GM19239 (cell line): ENCODE measurements around the gene CNPY3.

ENCODE experiments used
- DNase-seq: peaks from one replicate; pipeline ENCODE4 v3.0.0; 2011; ENCODE audit warnings: low spot score; ENCODE audit not compliant: insufficient read length
- FAIRE-seq: peaks from 2 replicates; lab custom pipeline; 2011; peaks lifted over from hg19 to GRCh38; lab: Jason Lieb, UNC

Gene CNPY3

DNA sequence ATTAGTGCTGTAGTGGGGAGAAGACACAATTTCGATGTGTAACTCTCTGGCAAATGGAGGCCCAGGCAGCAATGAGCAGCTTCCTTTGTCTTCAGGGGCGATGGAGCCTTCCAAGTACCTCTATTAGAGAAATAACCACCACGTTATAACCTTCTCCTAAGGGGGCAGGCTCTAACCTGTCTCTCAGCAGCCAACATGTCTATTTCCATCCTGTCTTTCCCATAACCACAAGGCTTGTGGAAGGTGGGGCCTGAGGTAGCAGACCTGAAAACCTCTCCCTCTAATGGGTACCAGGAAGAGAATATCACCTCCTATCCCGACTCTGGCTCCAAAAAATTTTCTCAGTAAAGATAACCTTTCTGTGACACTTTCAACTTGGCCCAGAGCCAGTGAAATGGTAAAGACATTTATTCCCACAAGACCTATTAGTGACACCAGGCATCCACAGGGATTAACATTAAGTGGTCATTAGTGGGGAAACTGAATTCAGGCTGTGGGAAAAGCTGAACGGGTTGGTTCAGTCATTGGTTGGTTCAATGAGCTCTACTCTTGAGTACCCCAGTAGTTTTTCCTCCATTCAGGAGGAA lies 45.7 kb downstream of the CNPY3 start:
- FAIRE-seq, result no peak

DNA sequence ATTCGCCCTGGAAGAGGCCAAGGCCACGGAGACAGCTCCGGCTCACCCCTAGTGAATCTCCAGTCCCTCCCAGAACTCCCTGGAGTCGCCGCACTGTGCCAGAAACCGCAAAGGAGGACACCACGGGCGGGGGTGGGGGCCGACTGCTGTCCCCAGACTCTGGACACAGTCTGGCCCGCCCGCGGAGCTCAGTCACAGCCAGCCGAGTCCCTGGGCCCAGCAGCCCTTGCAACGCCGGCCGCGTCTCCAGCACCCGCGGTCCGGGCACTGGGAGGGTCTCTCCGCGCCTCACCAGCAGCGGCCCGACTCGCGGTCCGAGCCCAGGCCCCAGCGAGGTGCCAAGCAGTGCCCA lies 49.2 kb downstream of the CNPY3 start:
- DNase-seq (no peak), FAIRE-seq (no peak)

More for the DNA sequence above, 45.7 kb downstream of the CNPY3 start:
- no peak for DNase-seq

DNA sequence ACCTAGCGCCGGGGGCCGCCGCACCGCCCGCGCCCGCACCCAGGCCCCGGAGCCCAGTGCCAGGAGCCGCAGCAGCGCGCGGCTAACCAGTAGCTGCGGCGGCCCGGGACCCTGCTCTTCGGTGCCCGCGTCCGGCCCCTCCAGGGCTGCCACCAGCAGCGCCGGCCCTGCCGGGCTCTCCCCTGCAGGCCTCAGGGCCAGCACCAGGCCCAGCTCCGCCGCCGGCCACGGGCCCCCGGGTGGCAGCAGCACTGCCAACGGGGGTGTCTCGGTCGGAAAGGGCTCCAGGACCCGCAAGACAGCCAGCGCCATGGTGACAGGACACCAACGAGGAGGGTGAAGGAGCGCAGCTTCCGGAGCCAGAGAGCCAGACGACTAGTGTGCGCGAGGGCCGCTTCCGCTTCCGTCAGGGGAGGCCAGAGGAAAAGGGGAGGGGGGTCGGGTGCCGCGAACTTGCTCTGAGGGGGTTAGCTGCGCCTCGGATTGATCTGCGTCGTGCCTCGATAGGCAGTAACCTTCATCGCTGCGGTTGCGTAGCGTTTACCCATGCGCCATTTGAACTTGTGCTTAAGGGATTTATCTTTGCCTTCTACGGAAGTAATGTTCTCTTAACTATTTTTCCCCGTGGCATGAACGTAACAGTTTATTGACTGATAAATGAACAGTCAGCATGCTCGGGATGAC lies 49.7 kb downstream of the CNPY3 start, which contains the start of gene PEX6:
Gene PEX6, minus strand, starts transcription at position 343 of the 684 bp plus-strand sequence. Its CDS starts 31 bp downstream, at position 312.
- FAIRE-seq, result peak; percentile 94
- peak; percentile 96 for DNase-seq

DNA sequence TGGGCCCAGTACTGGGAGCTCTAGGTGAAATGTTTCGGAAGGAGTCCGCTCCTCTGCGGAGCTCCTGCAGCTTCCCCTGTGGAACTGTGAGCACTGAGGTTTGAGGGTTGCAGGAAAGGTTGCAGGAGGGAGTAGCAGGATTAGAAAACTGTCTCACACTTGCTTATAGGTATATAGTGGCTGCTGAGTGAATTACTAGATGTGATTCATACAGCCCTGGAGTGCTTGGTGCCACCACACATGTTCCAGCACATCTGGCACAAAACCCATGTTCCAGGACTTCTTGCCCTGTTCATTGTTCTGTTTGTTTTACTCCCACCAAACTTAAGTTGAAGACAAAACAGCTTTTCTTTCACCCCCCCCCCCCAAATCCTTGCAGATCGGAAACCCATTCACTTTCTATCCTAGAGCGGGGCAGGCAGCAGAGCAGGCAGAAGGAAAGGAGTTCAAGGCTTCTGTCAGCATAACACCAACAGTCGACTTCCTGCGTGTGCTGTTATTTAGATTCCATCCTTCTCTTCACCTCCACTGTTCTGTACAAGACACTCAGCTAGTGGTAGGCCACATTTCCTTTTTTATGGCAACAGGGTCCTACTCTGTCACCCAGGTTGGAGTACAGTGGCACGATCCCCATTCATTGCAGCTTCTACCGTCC lies 50.4 kb downstream of the CNPY3 start:
- FAIRE-seq, result no peak
- no peak for DNase-seq

DNA sequence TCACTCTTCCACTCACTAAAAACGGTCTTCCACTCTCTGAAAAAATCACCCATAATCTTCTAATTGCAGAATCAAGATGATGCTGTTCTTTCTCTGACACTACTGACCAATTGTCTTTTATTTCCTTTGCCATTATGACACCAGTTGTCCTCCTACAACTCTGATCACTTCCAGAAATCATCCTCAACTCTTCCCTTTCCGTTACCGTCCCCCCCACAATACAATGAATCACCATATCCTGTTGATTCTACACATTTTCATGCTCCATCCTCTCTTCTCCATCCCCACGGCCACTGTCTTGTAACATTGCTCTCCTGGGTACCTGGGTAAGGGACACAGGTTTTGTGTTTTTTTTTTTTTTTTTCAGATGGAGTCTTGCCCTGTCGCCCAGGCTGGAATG lies 52.6 kb downstream of the CNPY3 start:
- DNase-seq, result no peak
- FAIRE-seq, result no peak

DNA sequence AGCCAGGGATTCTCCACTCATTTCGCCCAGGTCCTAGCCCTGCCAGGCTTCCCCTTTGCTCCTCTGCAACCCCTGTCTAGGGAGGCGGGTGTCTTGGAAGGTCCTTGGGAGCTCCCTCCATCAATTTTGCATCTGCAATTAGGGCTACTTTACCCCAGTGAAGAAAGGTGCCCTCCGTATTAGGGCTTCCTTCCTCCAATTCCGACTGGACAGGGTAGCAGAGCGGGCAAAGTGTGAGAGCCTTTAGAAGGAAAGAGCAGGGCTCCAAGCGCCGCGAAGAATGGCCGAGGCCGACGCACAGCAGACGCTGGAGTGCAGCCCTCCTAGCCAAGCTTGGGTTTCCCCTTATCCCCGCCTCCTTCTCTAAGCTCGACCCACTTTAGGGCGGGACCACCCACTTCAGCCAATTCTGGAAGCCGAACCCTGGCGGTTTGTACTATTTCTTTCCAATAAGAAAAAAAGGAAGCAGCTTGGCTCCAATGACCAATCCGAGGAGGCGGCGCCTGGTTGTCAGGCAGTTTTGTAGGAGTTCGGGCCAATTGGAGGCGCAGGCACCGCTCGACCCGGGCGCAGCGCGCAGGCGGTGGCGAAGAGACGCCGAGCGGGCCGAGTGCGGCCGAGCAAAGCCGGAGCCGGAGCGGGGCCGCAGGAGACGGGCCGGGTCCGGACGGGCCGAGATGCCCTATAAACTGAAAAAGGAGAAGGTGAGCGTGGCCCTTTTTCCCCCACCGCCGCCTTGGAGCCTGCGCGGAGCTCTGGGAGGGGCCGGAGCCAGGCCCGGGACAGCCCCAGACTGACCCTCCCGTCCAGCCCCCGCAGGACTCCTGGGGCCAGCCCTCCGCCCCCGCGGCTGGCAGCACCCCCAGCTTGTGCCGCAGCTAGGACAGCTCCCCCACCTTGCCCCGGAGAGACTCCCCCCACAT lies 55.0 kb downstream of the CNPY3 start, which contains the start of gene PPP2R5D:
Gene PPP2R5D, plus strand, starts transcription at position 570 of the 923 bp plus-strand sequence. Its CDS starts 108 bp downstream, at position 678.
- DNase-seq, result peak; percentile 92
- peak; percentile 89 for FAIRE-seq

DNA sequence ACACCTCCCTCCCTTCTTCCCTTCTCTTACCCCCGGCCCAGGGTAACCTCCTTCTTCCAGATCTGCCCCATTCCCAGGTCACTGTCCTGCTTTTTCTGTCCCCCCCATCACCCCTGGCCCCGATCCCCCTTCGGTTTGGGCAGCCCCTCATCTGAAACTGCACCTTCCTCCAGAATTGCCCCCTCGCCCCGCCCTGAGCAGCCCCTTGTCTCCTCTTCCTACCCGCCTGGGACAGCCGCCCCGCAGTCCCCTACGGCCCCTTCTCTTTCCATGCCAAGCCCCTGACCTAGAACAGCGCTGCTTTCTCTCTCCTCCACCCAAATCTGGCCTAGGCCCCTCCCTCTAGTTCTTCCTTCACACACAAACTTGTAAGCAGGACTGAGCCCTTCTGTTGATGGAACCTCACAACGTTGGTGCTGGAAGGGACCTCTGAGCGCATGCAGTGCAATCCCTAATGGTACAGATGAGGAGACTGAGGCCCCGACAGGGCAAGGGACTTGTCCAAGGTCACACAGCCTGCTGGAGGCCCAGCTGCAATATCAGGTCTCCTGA lies 55.7 kb downstream of the CNPY3 start:
- no peak for FAIRE-seq
- DNase-seq, result no peak

DNA sequence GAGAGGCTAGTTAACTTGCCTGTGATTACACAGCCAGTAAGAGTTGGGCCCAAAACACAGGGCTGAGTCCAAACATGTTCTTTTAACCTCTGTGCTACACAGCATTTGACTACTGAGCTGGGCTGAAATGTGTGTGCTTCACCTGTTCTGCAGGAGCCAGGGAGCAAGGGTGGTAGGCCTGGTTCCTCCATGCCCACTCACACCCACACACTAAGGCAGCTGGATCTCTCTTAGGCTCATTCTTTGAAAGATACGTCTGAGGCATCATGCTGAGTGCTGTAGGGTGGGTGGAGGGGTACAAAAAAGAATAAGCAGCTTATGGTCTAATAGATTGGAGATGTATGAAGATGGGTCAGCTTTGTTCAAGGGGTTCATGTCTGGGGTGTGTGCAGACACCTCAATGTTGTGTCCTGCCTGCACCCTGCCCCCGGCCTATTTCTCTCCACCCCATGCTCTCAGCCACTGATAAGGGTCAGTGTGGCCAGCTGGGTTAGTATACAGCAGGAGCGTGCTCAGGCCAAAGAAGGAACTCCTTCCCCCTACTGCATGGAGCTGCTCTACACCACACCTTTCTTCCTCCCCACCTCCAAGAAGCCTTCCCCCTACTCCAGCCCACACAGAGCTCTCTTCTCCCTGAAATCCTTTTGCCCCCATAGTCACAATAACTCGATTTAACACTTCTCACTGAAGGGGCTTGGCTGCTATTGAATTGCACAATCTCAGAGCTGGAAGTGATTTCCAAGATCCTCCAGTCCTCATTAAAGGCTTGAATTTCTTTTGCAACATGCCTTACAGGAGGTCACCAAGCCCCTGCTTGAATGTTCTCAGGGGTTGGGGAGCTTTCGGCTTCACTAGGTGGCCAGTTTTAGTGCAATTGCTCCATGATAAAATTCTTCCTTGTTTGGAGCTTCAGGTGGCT lies 58.5 kb downstream of the CNPY3 start:
- DNase-seq (no peak), FAIRE-seq (no peak)

DNA sequence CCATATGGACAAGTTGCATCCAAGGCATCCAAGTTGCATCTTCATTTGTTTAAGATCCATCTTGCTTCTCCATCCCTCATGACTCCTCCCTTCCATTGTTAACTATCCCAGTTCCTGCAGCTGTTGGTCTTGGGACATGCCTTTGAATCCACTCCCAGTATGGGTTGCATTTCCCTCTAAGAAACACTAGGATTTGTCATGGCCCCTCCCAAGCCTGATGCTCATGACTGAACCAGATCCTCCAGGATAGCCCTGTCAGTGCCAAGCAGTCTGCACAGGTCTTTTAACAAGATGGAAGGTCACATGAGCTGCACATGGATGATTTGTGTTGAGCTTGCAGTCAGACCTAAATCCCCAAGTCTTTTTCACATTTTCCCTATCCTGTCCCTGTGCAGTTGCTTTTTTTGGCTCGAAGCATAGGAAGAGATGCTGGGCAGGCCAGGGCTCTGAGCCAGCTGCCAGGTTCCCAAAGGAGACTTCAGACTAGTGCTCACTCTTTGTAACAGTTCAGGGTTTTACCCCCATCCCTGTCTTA lies 59.3 kb downstream of the CNPY3 start:
- FAIRE-seq (no peak), DNase-seq (no peak)
